NT2/D1 (cell line): ENCODE results near the gene ALOX12B.

Experiments used
- YY1 ChIP-seq: IDR thresholded peaks from 2 replicates; pipeline ENCODE4 v1.6.1; 2011; ENCODE audit not compliant: insufficient read length, insufficient read depth
- ZNF274 ChIP-seq: IDR thresholded peaks from 2 replicates; pipeline ENCODE4 v1.6.1; 2011; ENCODE audit warnings: mild to moderate bottlenecking, low read depth, low read length

GRCh38 chr17:8041249-8041928 is 46.1 kb downstream of the ALOX12B start:
- TF ChIP-seq ZNF274 (no peak), YY1 (no peak)
